Posterior vena cava (tissue), 2 donors: ENCODE data around the gene IZUMO2. TPM values are rescaled to one million over a fixed set of nuclear protein-coding genes. Genes with fewer than 3 reads are reported as not detected.
A peak's percentile ranks its signal among the peaks of the same experiment; 100 is the strongest.
"Not testable (repeated sequence)": the region's sequence is repeated elsewhere in the genome, so short reads cannot be mapped to it uniquely, and the experiment has no call there.

Source experiments
- DNase-seq: peaks from one replicate; pipeline ENCODE4 v3.0.0-alpha.2; 2020; ENCODE audit warnings: low spot score
- intact Hi-C, 2 donors: fragments of 100-400 bp; cut with DNase I; formaldehyde crosslinking; loops; one replicate each; pipeline versions ENCODE4 v1.14.1 to v1.14.2; 2022 to 2023
- total RNA-seq, 2 donors: library from RNA; stranded (reverse); fragmentation: NEBNext Ultra II Directional; extraction: Animal tissue kit (Norgen Biotek cat#: 25700); gene quantifications; one replicate each; pipeline ENCODE4 v1.2.1, GENCODE V29; 2021
- donor health status: DM: yes; HTN: yes; CAD: no.
- donor health status: DM: yes; HTN: yes; CAD: no.

The IZUMO2 gene
- total RNA-seq, 2 donors from 2014 or later: not detected

- DNase-seq, intact Hi-C loops: not testable (repeated sequence)
Measured at GRCh38 chr19:50141921-50142320, 21.2 kb downstream of the IZUMO2 start.

- DNase-seq, intact Hi-C loops: not testable (repeated sequence)
Measured at GRCh38 chr19:50140118-50140845, 22.8 kb downstream of the IZUMO2 start.

- intact Hi-C loops: not testable (repeated sequence)
- DNase-seq: peak; percentile 85
Measured at GRCh38 chr19:50136603-50137365, 26.3 kb downstream of the IZUMO2 start.

GRCh38 chr19:50135856-50136602, 27.1 kb downstream of the IZUMO2 start:
- peak; percentile 83 for DNase-seq
- intact Hi-C loops: not testable (repeated sequence)

GRCh38 chr19:50134777-50135719, 28.0 kb downstream of the IZUMO2 start:
- DNase-seq, intact Hi-C loops: not testable (repeated sequence)

GRCh38 chr19:50133518-50134492, 29.3 kb downstream of the IZUMO2 start:
- peak; percentile 3 for DNase-seq
- intact Hi-C loops: not testable (repeated sequence)

GRCh38 chr19:50104012-50104411, 59.1 kb downstream of the IZUMO2 start:
- DNase-seq, intact Hi-C loops: not testable (repeated sequence)

- DNase-seq, intact Hi-C loops: not testable (repeated sequence)
Measured at GRCh38 chr19:50103405-50103804, 59.7 kb downstream of the IZUMO2 start.

Other genes starting within 250 kb of the IZUMO2 start
- 10 to 100 TPM; 18.8 to 37.0 TPM for gene ATF5, start 234.1 kb downstream of the IZUMO2 start, total RNA-seq
- gene NUP62, start 233.8 kb downstream of the IZUMO2 start, total RNA-seq: 10 to 100 TPM; 21.9 to 27.1 TPM
- gene SIGLEC11, start 202.1 kb downstream of the IZUMO2 start, total RNA-seq: 1 to 10 TPM in 1 of 2 donors, under 1 TPM in 1; 0.95 to 3.3 TPM
- gene VRK3, start 137.9 kb downstream of the IZUMO2 start, total RNA-seq: 10 to 100 TPM; 19.7 to 23.0 TPM
- gene ZNF473, start 137.3 kb downstream of the IZUMO2 start, total RNA-seq: 1 to 10 TPM; 5.8 to 7.6 TPM
- gene MYH14, start 40.3 kb upstream of the IZUMO2 start, total RNA-seq: under 1 TPM; 0.60 to 0.62 TPM
- under 1 TPM; 0.83 to 0.90 TPM for gene KCNC3, start 166.1 kb upstream of the IZUMO2 start, total RNA-seq
- gene NAPSA, start 202.4 kb upstream of the IZUMO2 start, total RNA-seq: under 1 TPM; 0.33 to 0.37 TPM
- gene NR1H2, start 213.2 kb upstream of the IZUMO2 start, total RNA-seq: 10 to 100 TPM; 65.0 to 82.3 TPM
- 10 to 100 TPM; 10.4 to 12.3 TPM for gene POLD1, start 221.1 kb upstream of the IZUMO2 start, total RNA-seq